ENCODE measurements around the gene MSRB1.

MSRB1 gene

DNA sequence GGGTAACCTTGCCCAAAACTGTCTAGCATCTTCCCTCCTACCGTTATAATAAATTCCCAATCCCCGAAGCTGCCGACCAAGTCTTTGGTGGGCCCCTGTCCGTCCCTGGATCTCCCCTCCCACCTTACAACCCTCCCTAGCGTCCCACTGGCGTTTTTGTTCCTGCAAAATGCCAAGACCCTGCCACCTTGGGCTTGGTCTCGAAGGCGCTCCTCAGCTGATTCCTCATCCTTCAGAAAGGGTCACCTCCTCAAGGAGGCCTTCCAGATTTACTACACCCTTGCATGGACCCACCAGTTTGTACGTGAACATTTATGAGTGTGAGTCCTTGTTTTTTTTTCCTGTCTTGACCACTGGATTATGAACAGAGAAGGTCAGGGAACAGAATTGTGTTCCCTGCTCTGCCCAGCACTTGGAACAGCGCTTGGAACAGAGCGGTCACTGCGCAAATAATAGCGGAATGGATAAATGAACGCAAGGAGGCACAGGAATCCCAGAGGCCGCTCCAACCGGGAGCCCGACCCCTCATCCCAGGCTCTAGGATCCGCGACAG, 40.1 kb upstream of the MSRB1 start:
- Histone ChIP-seq H3K4me1 (ENCODE audit: low read length) (peaks cover 10% of the 10 kb centered on the region), H4K20me1 (ENCODE audit: insufficient read depth, low read length) (no peaks in the 10 kb centered on the region), H3K9me3 (ENCODE audit: insufficient read depth, low read length) (no peaks in the 10 kb centered on the region), H2AFZ (ENCODE audit: low read depth, low read length) (no peak overlapping the region), H3K27ac (ENCODE audit: low read length) (no peak overlapping the region), H3K27me3 (ENCODE audit: low read depth, low read length) (no peaks in the 10 kb centered on the region), H3K4me2 (ENCODE audit: low read length) (no peak overlapping the region), H3K36me3 (replicated peaks; ENCODE audit: low read depth, low read length) (peaks cover 19% of the 10 kb centered on the region), H3K4me3 (ENCODE audit: low read length) (peak overlapping the region; percentile 95; the same call in 1 of the 2 replicates), H3K9ac (ENCODE audit: low read length) (no peak overlapping the region), H3K79me2 (ENCODE audit: low read length) (peaks cover 12% of the 10 kb centered on the region)
- TF ChIP-seq EZH2phosphoT487 (IDR thresholded peaks at IDR 0.05; ENCODE audit: low read depth) = no peak
- TF ChIP-seq, protein P1, sequence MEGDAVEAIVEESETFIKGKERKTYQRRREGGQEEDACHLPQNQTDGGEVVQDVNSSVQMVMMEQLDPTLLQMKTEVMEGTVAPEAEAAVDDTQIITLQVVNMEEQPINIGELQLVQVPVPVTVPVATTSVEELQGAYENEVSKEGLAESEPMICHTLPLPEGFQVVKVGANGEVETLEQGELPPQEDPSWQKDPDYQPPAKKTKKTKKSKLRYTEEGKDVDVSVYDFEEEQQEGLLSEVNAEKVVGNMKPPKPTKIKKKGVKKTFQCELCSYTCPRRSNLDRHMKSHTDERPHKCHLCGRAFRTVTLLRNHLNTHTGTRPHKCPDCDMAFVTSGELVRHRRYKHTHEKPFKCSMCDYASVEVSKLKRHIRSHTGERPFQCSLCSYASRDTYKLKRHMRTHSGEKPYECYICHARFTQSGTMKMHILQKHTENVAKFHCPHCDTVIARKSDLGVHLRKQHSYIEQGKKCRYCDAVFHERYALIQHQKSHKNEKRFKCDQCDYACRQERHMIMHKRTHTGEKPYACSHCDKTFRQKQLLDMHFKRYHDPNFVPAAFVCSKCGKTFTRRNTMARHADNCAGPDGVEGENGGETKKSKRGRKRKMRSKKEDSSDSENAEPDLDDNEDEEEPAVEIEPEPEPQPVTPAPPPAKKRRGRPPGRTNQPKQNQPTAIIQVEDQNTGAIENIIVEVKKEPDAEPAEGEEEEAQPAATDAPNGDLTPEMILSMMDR (IDR thresholded peaks at IDR 0.05; ENCODE audit: low read depth, low read length) = no peak

DNA sequence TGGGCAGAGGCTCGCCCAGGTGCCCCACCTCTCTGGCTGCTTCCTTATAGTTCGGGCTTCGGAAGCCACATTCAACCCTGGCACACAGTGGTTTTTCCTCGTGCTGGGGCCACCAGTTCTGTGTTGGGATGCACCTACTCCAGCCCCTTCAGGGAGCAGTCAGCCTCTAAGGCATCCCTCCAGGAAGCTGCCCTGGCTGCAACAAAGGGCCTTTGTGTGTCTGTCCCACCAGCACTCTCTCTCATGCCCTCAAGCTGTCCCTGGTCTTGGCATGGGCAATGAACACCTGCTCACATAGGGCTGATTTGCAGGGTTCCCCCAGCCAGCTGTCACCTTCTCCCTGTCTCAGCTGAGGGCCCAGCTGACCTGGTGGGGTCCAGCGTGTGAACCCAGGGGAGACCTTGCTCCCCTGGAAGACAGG, 39.0 kb upstream of the MSRB1 start:
- peaks cover 10% of the 10 kb centered on the region for H3K4me1 ChIP-seq (ENCODE audit: low read length)
- peaks cover 12% of the 10 kb centered on the region for H3K79me2 ChIP-seq (ENCODE audit: low read length)
- no peaks in the 10 kb centered on the region for H4K20me1 ChIP-seq (ENCODE audit: insufficient read depth, low read length)
- no peak overlapping the region for H2AFZ ChIP-seq (ENCODE audit: low read depth, low read length)
- no peak overlapping the region for H3K4me2 ChIP-seq (ENCODE audit: low read length)
- no peak overlapping the region for H3K4me3 ChIP-seq (ENCODE audit: low read length)
- H3K9me3 ChIP-seq (ENCODE audit: insufficient read depth, low read length) = no peaks in the 10 kb centered on the region
- no peaks in the 10 kb centered on the region for H3K27me3 ChIP-seq (ENCODE audit: low read depth, low read length)
- H3K36me3 ChIP-seq (replicated peaks; ENCODE audit: low read depth, low read length) = peaks cover 19% of the 10 kb centered on the region
- no peak for TF ChIP-seq EZH2phosphoT487 (IDR thresholded peaks at IDR 0.05; ENCODE audit: low read depth)
- TF ChIP-seq, protein P1 (IDR thresholded peaks at IDR 0.05; ENCODE audit: low read depth, low read length) = no peak
- no peak overlapping the region for H3K27ac ChIP-seq (ENCODE audit: low read length)
- no peak overlapping the region for H3K9ac ChIP-seq (ENCODE audit: low read length)

- Histone ChIP-seq H3K4me2 (ENCODE audit: low read length) (no peak within 1 kb of the TSS), H3K27ac (ENCODE audit: low read length) (no peak within 1 kb of the TSS), H3K4me3 (ENCODE audit: low read length) (no peak within 1 kb of the TSS), H3K27me3 (ENCODE audit: low read depth, low read length) (no peaks in the 10 kb centered on the region), H4K20me1 (ENCODE audit: insufficient read depth, low read length) (no peaks in the 10 kb centered on the region), H2AFZ (ENCODE audit: low read depth, low read length) (no peak within 1 kb of the TSS), H3K36me3 (replicated peaks; ENCODE audit: low read depth, low read length) (peaks cover 17% of the 10 kb centered on the region), H3K9ac (ENCODE audit: low read length) (no peak within 1 kb of the TSS), H3K9me3 (ENCODE audit: insufficient read depth, low read length) (no peaks in the 10 kb centered on the region), H3K4me1 (ENCODE audit: low read length) (peaks cover 10% of the 10 kb centered on the region), H3K79me2 (ENCODE audit: low read length) (peaks cover 12% of the 10 kb centered on the region)
- TF ChIP-seq, protein P1 (IDR thresholded peaks at IDR 0.05; ENCODE audit: low read depth, low read length) = no peak
- no peak for TF ChIP-seq EZH2phosphoT487 (IDR thresholded peaks at IDR 0.05; ENCODE audit: low read depth)
Observed at GRCh38 chr16:1981398-1981836, 38.4 kb upstream of the MSRB1 start, which contains the start of gene NOXO1. Gene NOXO1 (minus strand): TSS chr16:1981469. CDS start chr16:1981179, 290 bp downstream.

- Histone ChIP-seq H3K27ac (ENCODE audit: low read length) (no peak overlapping the region), H3K9me3 (ENCODE audit: insufficient read depth, low read length) (no peaks in the 10 kb centered on the region), H2AFZ (ENCODE audit: low read depth, low read length) (no peak overlapping the region), H4K20me1 (ENCODE audit: insufficient read depth, low read length) (no peaks in the 10 kb centered on the region), H3K4me2 (ENCODE audit: low read length) (no peak overlapping the region), H3K4me3 (ENCODE audit: low read length) (no peak overlapping the region), H3K9ac (ENCODE audit: low read length) (no peak overlapping the region), H3K79me2 (ENCODE audit: low read length) (peaks cover 11% of the 10 kb centered on the region), H3K36me3 (replicated peaks; ENCODE audit: low read depth, low read length) (peaks cover 17% of the 10 kb centered on the region), H3K4me1 (ENCODE audit: low read length) (peaks cover 9% of the 10 kb centered on the region), H3K27me3 (ENCODE audit: low read depth, low read length) (no peaks in the 10 kb centered on the region)
- no peak for TF ChIP-seq EZH2phosphoT487 (IDR thresholded peaks at IDR 0.05; ENCODE audit: low read depth)
- TF ChIP-seq, protein P1 (IDR thresholded peaks at IDR 0.05; ENCODE audit: low read depth, low read length) = no peak
Observed at GRCh38 chr16:1980770-1981087, 37.7 kb upstream of the MSRB1 start.
